K562 (cell line): Measurements from ENCODE around the gene GDF15. TPM values are rescaled to one million over a fixed set of nuclear protein-coding genes. Genes with fewer than 3 reads are reported as not detected.

Experiments used
- ARID2 ChIP-seq: fragments of 450-650 bp; IDR thresholded peaks from 2 replicates; pipeline ENCODE4 v1.6.1; 2017; ENCODE audit warnings: antibody characterized with exemption, mild to moderate bottlenecking
- CBFA2T3 ChIP-seq: fragments of 450-650 bp; IDR thresholded peaks from 2 replicates; pipeline ENCODE4 v1.6.1; 2017
- CREBBP ChIP-seq: IDR thresholded peaks from one replicate; pipeline ENCODE4 v1.6.1; 2012; ENCODE audit warnings: low read depth, mild to moderate bottlenecking, control low read depth, inconsistent platforms, low read length
- CUX1 ChIP-seq: fragments of 200-800 bp; sonication (Bioruptor generic); IDR thresholded peaks from 2 replicates; pipeline ENCODE4 v1.6.1; 2016; ENCODE audit warnings: missing genetic modification characterization, missing compliant biosample characterization
- E2F6 ChIP-seq, 2 experiments: IDR thresholded peaks; 2 replicates each; pipeline ENCODE4 v1.6.1; 2011; ENCODE audit warnings: borderline replicate concordance in 1 of 2, control low read depth in 1 of 2, low read depth in 1 of 2, low read length in 1 of 2, mild to moderate bottlenecking in 1 of 2, mixed read lengths in 1 of 2, moderate library complexity in 1 of 2; ENCODE audit not compliant: insufficient read depth in 1 of 2, insufficient read length in 1 of 2, poor library complexity in 1 of 2, severe bottlenecking in 1 of 2; ENCODE audit errors: extremely low read depth in 1 of 2
- HNRNPLL ChIP-seq: fragments of 200-400 bp; formaldehyde crosslinking; IDR thresholded peaks from 2 replicates; pipeline ENCODE4 v1.6.1; 2017; ENCODE audit warnings: low read length, low read depth, mild to moderate bottlenecking; ENCODE audit not compliant: poor library complexity, severe bottlenecking
- IRF9 ChIP-seq: fragments of 450-650 bp; IDR thresholded peaks from 2 replicates; pipeline ENCODE4 v1.6.1; 2016; ENCODE audit warnings: missing biosample characterization, missing genetic modification characterization
- KDM5B ChIP-seq: fragments of 200-600 bp; sonication (generic); IDR thresholded peaks from 2 replicates; pipeline ENCODE4 v1.6.1; 2012; ENCODE audit warnings: low read depth, mild to moderate bottlenecking, moderate library complexity, low read length, control low read depth, inconsistent platforms; ENCODE audit not compliant: insufficient replicate concordance
- MCM2 ChIP-seq: fragments of 450-650 bp; IDR thresholded peaks from 2 replicates; pipeline ENCODE4 v1.6.1; 2017; ENCODE audit warnings: low read depth, mild to moderate bottlenecking
- NFE2L1 ChIP-seq: fragments of 450-650 bp; IDR thresholded peaks from 2 replicates; pipeline ENCODE4 v1.6.1; 2016; ENCODE audit warnings: missing genetic modification characterization, low read depth, mild to moderate bottlenecking, missing compliant biosample characterization, moderate library complexity, borderline replicate concordance
- NFIC ChIP-seq: fragments of 450-650 bp; IDR thresholded peaks from 2 replicates; pipeline ENCODE4 v1.6.1; 2017; ENCODE audit warnings: mild to moderate bottlenecking, inconsistent platforms
- NFYB ChIP-seq: IDR thresholded peaks from 2 replicates; pipeline ENCODE4 v1.6.1; 2011; ENCODE audit warnings: mild to moderate bottlenecking, moderate library complexity; ENCODE audit not compliant: insufficient read length; ENCODE audit errors: extremely low read depth
- PURB ChIP-seq: sonication (generic); formaldehyde crosslinking; IDR thresholded peaks from 2 replicates; pipeline ENCODE4 v1.9.0; 2021; ENCODE audit warnings: low read depth, mild to moderate bottlenecking, missing genetic modification reagents
- TBP ChIP-seq: optimal IDR thresholded peaks from 2 replicates; pipeline ENCODE3; 2011; ENCODE audit warnings: low read depth, low read length, improper control_type of control experiment
- ZNF23 ChIP-seq: fragments of 250-450 bp; sonication (Bioruptor Pico); IDR thresholded peaks from 2 replicates; pipeline ENCODE4 v1.4.0; 2020; ENCODE audit warnings: mild to moderate bottlenecking
- ZNF232 ChIP-seq: sonication (generic); formaldehyde crosslinking; IDR thresholded peaks from 2 replicates; pipeline ENCODE4 v1.8.0; 2022; ENCODE audit warnings: mild to moderate bottlenecking, missing genetic modification reagents
- ZNF785 ChIP-seq: fragments of 250-450 bp; sonication (Bioruptor Pico); IDR thresholded peaks from 2 replicates; pipeline ENCODE4 v1.4.0; 2020; ENCODE audit warnings: mild to moderate bottlenecking
- polyA plus RNA-seq, 8 experiments: library from polyadenylated mRNA; depleted of rRNA in 4 of 8; stranded (reverse) in 5 of 8; unstranded in 3 of 8; fragments of >200 nt; fragmentation: Nextera tagmentation in 2 of 8; fragmentation: Illumina TruSeq in 1 of 8; extraction: Ambion mirVana in 2 of 8; extraction: Trizol in 1 of 8; gene quantifications; 2 replicates each; pipeline versions ENCODE4 v1.2.1 to v1.2.3, GENCODE V29; 2011 to 2014; ENCODE audit warnings: inconsistent platforms in 1 of 8, missing spikeins in 1 of 8
- total RNA-seq, 7 experiments: library from RNA; depleted of rRNA in 6 of 7; stranded (reverse); fragments of >200 nt in 6 of 7; fragmentation: Illumina TruSeq in 2 of 7; extraction: Trizol in 2 of 7; gene quantifications; 2 replicates each; pipeline versions ENCODE4 v1.2.1 to v1.2.3, GENCODE V29; 2011 to 2021; ENCODE audit warnings: low replicate concordance in 1 of 7
- TF ChIP-seq, protein P1 (sequence below): fragments of 450-650 bp; IDR thresholded peaks from 2 replicates; pipeline ENCODE4 v1.6.1; 2016; ENCODE audit warnings: borderline replicate concordance

The GDF15 gene
- total and polyA plus RNA-seq, 9 of the 15 experiments (the other 6 are each of a cell fraction or from before 2014, with no cell fraction given) = 2.3 to 82.4 (median 12.5) TPM

GRCh38 chr19:18436671-18437490 is 50.9 kb downstream of the GDF15 start (continued):
- TF ChIP-seq HNRNPLL = peak; percentile 35
- TF ChIP-seq NFIC = peak; percentile 72
- TF ChIP-seq TBP = peak; percentile 24
- TF ChIP-seq KDM5B = peak; percentile 50
- TF ChIP-seq E2F6 (IDR thresholded peaks at IDR 0.05; ENCODE audit: borderline replicate concordance in 1 of 2, extremely low read depth in 1 of 2, insufficient read depth in 1 of 2, insufficient read length in 1 of 2, low read depth in 1 of 2, low read length in 1 of 2, poor library complexity in 1 of 2, severe bottlenecking in 1 of 2) = peak; percentile 31 to 71
- no peak for TF ChIP-seq NFYB
- no peak for TF ChIP-seq ZNF785 (CRISPR knock-in tag)
- no peak for TF ChIP-seq PURB (CRISPR knock-in tag)
- TF ChIP-seq CBFA2T3 = no peak
- TF ChIP-seq ZNF232 (CRISPR knock-in tag) = no peak
- no peak for TF ChIP-seq ARID2
- TF ChIP-seq CREBBP = no peak
- TF ChIP-seq, protein P1, sequence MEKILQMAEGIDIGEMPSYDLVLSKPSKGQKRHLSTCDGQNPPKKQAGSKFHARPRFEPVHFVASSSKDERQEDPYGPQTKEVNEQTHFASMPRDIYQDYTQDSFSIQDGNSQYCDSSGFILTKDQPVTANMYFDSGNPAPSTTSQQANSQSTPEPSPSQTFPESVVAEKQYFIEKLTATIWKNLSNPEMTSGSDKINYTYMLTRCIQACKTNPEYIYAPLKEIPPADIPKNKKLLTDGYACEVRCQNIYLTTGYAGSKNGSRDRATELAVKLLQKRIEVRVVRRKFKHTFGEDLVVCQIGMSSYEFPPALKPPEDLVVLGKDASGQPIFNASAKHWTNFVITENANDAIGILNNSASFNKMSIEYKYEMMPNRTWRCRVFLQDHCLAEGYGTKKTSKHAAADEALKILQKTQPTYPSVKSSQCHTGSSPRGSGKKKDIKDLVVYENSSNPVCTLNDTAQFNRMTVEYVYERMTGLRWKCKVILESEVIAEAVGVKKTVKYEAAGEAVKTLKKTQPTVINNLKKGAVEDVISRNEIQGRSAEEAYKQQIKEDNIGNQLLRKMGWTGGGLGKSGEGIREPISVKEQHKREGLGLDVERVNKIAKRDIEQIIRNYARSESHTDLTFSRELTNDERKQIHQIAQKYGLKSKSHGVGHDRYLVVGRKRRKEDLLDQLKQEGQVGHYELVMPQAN = peak; percentile 96
- TF ChIP-seq CUX1 (CRISPR knock-in tag) = no peak
- TF ChIP-seq IRF9 (tag) = no peak
- TF ChIP-seq MCM2 = no peak
- no peak for TF ChIP-seq NFE2L1 (tag)
- no peak for TF ChIP-seq ZNF23 (CRISPR knock-in tag)
